ENCODE data around the gene CACNB1.

DNA sequence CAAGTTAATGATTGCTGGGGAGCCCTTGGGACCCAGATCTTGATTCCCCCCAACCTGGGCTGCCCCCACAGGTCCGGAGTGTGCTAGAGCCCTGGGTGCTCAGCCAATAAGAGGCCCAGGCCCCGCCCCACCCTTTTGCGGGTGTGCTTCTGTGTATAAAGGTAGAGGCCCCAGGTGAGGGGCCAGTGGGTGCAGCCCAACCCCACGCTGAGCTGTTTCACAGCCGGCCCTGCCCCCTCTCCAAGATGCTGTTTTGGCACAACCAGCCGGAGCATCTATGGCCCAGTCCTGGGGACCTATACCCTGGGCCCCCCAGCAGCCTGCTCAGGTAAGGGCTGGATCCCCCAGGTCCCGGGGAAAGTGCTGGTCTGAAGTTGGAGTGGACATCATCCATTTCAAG lies 40.1 kb upstream of the CACNB1 start:
- TF ChIP-seq, protein P1, sequence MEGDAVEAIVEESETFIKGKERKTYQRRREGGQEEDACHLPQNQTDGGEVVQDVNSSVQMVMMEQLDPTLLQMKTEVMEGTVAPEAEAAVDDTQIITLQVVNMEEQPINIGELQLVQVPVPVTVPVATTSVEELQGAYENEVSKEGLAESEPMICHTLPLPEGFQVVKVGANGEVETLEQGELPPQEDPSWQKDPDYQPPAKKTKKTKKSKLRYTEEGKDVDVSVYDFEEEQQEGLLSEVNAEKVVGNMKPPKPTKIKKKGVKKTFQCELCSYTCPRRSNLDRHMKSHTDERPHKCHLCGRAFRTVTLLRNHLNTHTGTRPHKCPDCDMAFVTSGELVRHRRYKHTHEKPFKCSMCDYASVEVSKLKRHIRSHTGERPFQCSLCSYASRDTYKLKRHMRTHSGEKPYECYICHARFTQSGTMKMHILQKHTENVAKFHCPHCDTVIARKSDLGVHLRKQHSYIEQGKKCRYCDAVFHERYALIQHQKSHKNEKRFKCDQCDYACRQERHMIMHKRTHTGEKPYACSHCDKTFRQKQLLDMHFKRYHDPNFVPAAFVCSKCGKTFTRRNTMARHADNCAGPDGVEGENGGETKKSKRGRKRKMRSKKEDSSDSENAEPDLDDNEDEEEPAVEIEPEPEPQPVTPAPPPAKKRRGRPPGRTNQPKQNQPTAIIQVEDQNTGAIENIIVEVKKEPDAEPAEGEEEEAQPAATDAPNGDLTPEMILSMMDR (IDR thresholded peaks at IDR 0.05): no peak
- TF ChIP-seq POLR2A (IDR thresholded peaks at IDR 0.05) (no peak), POLR2AphosphoS5 (IDR thresholded peaks at IDR 0.05) (no peak)
